ENCODE data around the gene KASH5.

Gene KASH5

GRCh38 chr19:49374665-49375434 lies 13.2 kb upstream of the KASH5 start:
- no peak for TF ChIP-seq CTCF (IDR thresholded peaks at IDR 0.05; ENCODE audit: low read depth, low read length)

GRCh38 chr19:49378512-49378911 lies 9.5 kb upstream of the KASH5 start:
- H3K4me3 ChIP-seq (ENCODE audit: low read depth, low read length), result no peak overlapping the region
- TF ChIP-seq CTCF (IDR thresholded peaks at IDR 0.05; ENCODE audit: low read depth, low read length), result no peak

More at GRCh38 chr19:49374665-49375434, 13.2 kb upstream of the KASH5 start:
- H3K4me3 ChIP-seq (ENCODE audit: low read depth, low read length), result no peak overlapping the region

- H3K4me3 ChIP-seq (ENCODE audit: low read depth, low read length), result no peak overlapping the region
- no peak for TF ChIP-seq CTCF (IDR thresholded peaks at IDR 0.05; ENCODE audit: low read depth, low read length)
Observed at GRCh38 chr19:49380391-49380790, 7.7 kb upstream of the KASH5 start.

GRCh38 chr19:49382639-49383038 lies 5.4 kb upstream of the KASH5 start:
- TF ChIP-seq CTCF (IDR thresholded peaks at IDR 0.05; ENCODE audit: low read depth, low read length), result no peak

GRCh38 chr19:49383599-49383998 lies 4.5 kb upstream of the KASH5 start:
- H3K4me3 ChIP-seq (ENCODE audit: low read depth, low read length), result no peak overlapping the region
- TF ChIP-seq CTCF (IDR thresholded peaks at IDR 0.05; ENCODE audit: low read depth, low read length), result no peak

More at GRCh38 chr19:49382639-49383038, 5.4 kb upstream of the KASH5 start:
- no peak overlapping the region for H3K4me3 ChIP-seq (ENCODE audit: low read depth, low read length)

- no peak for TF ChIP-seq CTCF (IDR thresholded peaks at IDR 0.05; ENCODE audit: low read depth, low read length)
- no peak overlapping the region for H3K4me3 ChIP-seq (ENCODE audit: low read depth, low read length)
Observed at GRCh38 chr19:49389406-49389805, 1.4 kb downstream of the KASH5 start.

GRCh38 chr19:49390131-49390928 lies 2.3 kb downstream of the KASH5 start:
- H3K4me3 ChIP-seq (ENCODE audit: low read depth, low read length), result no peak overlapping the region
- no peak for TF ChIP-seq CTCF (IDR thresholded peaks at IDR 0.05; ENCODE audit: low read depth, low read length)

Data from WI38 (cell line).